Lung (tissue), 12 donors: ENCODE data around the gene PLEKHH1. TPM values are rescaled to one million over a fixed set of nuclear protein-coding genes. Genes with fewer than 3 reads are reported as not detected.

Experiments
- ATAC-seq: fragments of 200-7000 bp; cut with Tn5 transposase; one replicate; pipeline ENCODE4 v1.9.1; 2020; ENCODE audit warnings: moderate number of reproducible peaks; ENCODE audit not compliant: insufficient read depth, low FRiP score
- DNase-seq, 3 donors: peaks; one replicate each; pipeline ENCODE4 v3.0.0-alpha.2; 2013 to 2017
- H3K27ac ChIP-seq, 2 donors: one replicate each; pipeline ENCODE4 v1.5.1; 2013; ENCODE audit warnings: mild to moderate bottlenecking in 2 of 2, moderate library complexity in 2 of 2, control low read depth in 1 of 2, inconsistent platforms in 1 of 2, low read depth in 1 of 2, low read length in 1 of 2
- H3K27me3 ChIP-seq, 3 donors: one replicate each; pipeline ENCODE4 v1.5.1; 2013; ENCODE audit warnings: low read length in 2 of 3; ENCODE audit not compliant: control insufficient read depth in 3 of 3, insufficient read depth in 3 of 3
- H3K36me3 ChIP-seq, 4 donors: one replicate each; pipeline ENCODE4 v1.5.1; 2013; ENCODE audit warnings: low read length in 4 of 4, mild to moderate bottlenecking in 1 of 4, moderate library complexity in 1 of 4; ENCODE audit not compliant: control insufficient read depth in 4 of 4, insufficient read depth in 4 of 4
- H3K4me1 ChIP-seq, 5 donors: one replicate each; pipeline ENCODE4 v1.5.1; 2013; ENCODE audit warnings: low read length in 5 of 5, mild to moderate bottlenecking in 2 of 5, moderate library complexity in 1 of 5; ENCODE audit not compliant: control insufficient read depth in 5 of 5, insufficient read depth in 5 of 5
- H3K4me3 ChIP-seq: one replicate; pipeline ENCODE4 v1.5.1; 2013; ENCODE audit warnings: mild to moderate bottlenecking, control low read depth, moderate library complexity
- H3K9ac ChIP-seq, 2 donors: one replicate each; pipeline ENCODE4 v1.5.1; 2013; ENCODE audit warnings: low read length in 2 of 2, control low read depth in 1 of 2; ENCODE audit not compliant: insufficient read depth in 1 of 2
- H3K9me3 ChIP-seq, 4 donors: one replicate each; pipeline ENCODE4 v1.5.1; 2013; ENCODE audit warnings: low read length in 3 of 4, mild to moderate bottlenecking in 1 of 4, moderate library complexity in 1 of 4; ENCODE audit not compliant: control insufficient read depth in 4 of 4, insufficient read depth in 3 of 4
- WGBS, 2 donors: extraction: QIAGEN DNeasy Blood & Tissue Kit; methylation state at CpG; one replicate each; pipeline ENCODE4 v1.1.7; 2013; 5-methylcytosine and 5-hydroxymethylcytosine counted together
- polyA plus RNA-seq, 2 donors: library from polyadenylated mRNA; stranded (reverse); fragments of 200-250 nt; gene quantifications; one replicate each; pipeline ENCODE4 v1.2.1, GENCODE V29; 2013
- total RNA-seq, 2 donors: library from RNA; depleted of rRNA in 1 of 2; stranded (reverse); fragments of >200 nt in 1 of 2; gene quantifications; one replicate each; pipeline ENCODE4 v1.2.1, GENCODE V29; 2014 to 2021
- TF ChIP-seq, protein P1 (sequence below): IDR thresholded peaks from 2 replicates; pipeline ENCODE4 v1.5.1; 2012; ENCODE audit warnings: mild to moderate bottlenecking; ENCODE audit errors: control extremely low read depth, extremely low read depth
- donor health status: control.
- donor health status: control.
- donor health status: Bipolar disorder and iron deficiency.
- donor health status: healthy.
- donor health status: DM: yes; HTN: yes; CAD: no.

The PLEKHH1 gene
- total and polyA plus RNA-seq, 4 donors: 0.80 to 9.3 (median 2.9) TPM

DNA sequence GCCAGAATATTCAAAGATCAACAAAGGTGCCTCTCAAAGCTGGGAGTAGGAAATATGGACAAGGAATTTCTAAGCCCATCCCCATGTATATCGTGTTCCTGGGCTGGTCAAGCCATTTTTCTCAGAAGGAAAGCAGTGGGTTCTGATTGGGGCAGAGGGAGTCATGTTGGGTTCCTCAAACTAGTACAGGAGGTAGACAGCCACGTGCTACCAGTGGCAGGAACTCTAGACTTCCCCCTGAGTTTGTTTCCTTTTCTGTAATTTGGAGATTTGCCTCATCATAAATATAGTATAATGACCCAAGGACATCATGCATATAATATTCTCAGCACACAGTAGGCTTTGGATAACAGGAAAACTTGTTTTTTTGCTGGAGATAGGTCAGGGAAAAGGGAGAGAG is 16.4 kb upstream of the PLEKHH1 start:
- Histone ChIP-seq H3K4me1 (peaks cover 0 to 7% (median 0%) of the 10 kb centered on the region in 5 donors), H3K27me3 (peaks cover 0 to 23% (median 23%) of the 10 kb centered on the region in 3 donors), H3K36me3 (no peaks in the 10 kb centered on the region), H3K4me3 (no peak overlapping the region), H3K9me3 (no peaks in the 10 kb centered on the region), H3K9ac (no peak overlapping the region), H3K27ac (no peak overlapping the region)
- TF ChIP-seq, protein P1, sequence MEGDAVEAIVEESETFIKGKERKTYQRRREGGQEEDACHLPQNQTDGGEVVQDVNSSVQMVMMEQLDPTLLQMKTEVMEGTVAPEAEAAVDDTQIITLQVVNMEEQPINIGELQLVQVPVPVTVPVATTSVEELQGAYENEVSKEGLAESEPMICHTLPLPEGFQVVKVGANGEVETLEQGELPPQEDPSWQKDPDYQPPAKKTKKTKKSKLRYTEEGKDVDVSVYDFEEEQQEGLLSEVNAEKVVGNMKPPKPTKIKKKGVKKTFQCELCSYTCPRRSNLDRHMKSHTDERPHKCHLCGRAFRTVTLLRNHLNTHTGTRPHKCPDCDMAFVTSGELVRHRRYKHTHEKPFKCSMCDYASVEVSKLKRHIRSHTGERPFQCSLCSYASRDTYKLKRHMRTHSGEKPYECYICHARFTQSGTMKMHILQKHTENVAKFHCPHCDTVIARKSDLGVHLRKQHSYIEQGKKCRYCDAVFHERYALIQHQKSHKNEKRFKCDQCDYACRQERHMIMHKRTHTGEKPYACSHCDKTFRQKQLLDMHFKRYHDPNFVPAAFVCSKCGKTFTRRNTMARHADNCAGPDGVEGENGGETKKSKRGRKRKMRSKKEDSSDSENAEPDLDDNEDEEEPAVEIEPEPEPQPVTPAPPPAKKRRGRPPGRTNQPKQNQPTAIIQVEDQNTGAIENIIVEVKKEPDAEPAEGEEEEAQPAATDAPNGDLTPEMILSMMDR: no peak
- ATAC-seq: no peak
- WGBS, 2 donors: 25 to 29% methylated on average over 2 of the region's 2 CpGs
- DNase-seq: no peak

DNA sequence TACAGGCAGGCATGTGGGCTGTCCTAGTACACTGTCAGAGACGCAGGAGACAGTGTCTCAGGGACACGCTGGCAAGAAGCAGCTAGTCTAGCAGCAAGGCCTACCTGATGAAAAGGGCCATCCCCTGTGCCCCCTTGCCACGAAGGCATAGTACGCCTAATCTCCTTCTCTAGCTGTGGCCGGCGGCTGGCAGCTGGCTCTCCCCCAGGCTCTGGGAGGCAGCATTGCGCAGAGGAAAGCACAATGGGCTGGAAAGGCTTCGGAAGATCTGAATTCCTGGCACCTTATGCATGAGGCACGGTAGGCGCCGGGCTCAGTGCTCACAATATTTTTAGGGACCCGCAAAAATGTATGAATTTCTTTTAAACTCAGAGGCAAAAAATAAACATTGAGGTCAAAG is 16.0 kb upstream of the PLEKHH1 start:
- DNase-seq (no peak), ATAC-seq (no peak)
- Histone ChIP-seq H3K27me3 (peaks cover 0 to 23% (median 23%) of the 10 kb centered on the region in 3 donors), H3K27ac (no peak overlapping the region), H3K9me3 (no peaks in the 10 kb centered on the region), H3K9ac (no peak overlapping the region), H3K4me3 (no peak overlapping the region), H3K36me3 (no peaks in the 10 kb centered on the region), H3K4me1 (peaks cover 0 to 7% (median 0%) of the 10 kb centered on the region in 5 donors)
- 53 to 62% methylated on average over 12 of the region's 12 CpGs for WGBS, 2 donors
- TF ChIP-seq, protein P1: no peak

DNA sequence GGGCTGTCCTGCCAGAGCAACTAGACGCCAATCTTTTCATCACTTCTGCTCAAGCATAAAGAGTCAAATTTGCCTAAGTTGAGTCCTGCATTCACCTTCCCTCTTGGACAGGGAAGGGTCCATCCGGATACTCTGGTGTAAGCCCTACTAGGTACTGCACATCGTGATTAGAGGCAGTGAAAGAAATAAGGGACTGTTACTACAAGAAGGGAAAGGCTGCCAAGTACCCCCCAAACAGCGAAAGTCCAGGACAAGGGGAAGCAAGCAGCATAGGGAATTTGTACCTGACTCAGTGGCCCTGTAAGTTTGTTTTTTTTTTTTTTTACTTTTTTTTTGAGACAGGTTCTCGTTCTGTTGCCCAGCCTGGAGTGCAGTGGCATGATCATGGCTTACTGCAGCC is 13.7 kb upstream of the PLEKHH1 start:
- no peaks in the 10 kb centered on the region for H3K36me3 ChIP-seq
- no peak for ATAC-seq
- WGBS, 2 donors: 79 to 96% methylated on average over 5 of the region's 5 CpGs

More for the DNA sequence above, 13.7 kb upstream of the PLEKHH1 start:
- H3K9ac ChIP-seq: no peak overlapping the region
- H3K4me3 ChIP-seq: no peak overlapping the region
- peaks cover 0 to 4% (median 0%) of the 10 kb centered on the region in 5 donors for H3K4me1 ChIP-seq
- TF ChIP-seq, protein P1: no peak
- peaks cover 0 to 25% (median 23%) of the 10 kb centered on the region in 3 donors for H3K27me3 ChIP-seq
- no peaks in the 10 kb centered on the region for H3K9me3 ChIP-seq
- no peak for DNase-seq
- H3K27ac ChIP-seq: no peak overlapping the region
